Measurements from ENCODE around the gene GAGE12G.
"Not testable (repeated sequence)": the region's sequence is repeated elsewhere in the genome, so short reads cannot be mapped to it uniquely, and the experiment has no call there.

DNA sequence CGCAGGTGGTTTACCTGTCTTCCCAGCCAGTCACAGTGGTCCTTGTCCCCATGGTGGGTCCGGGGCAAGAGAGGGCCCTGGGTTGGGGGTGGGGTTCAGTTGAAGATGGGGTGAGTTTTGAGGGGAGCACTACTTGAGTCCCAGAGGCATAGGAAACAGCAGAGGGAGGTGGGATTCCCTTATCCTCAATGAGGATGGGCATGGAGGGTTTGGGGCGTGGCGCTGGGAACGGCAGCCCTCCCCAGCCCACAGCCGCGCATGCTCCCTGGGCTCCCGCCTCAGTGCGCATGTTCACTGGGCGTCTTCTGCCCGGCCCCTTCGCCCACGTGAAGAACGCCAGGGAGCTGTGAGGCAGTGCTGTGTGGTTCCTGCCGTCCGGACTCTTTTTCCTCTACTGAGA, 9.7 kb upstream of the GAGE12G start, which contains the start of gene GAGE12F:
- TF ChIP-seq RCOR1 (IDR thresholded peaks at IDR 0.05; ENCODE audit: insufficient replicate concordance, low read length); POLR2A (IDR thresholded peaks at IDR 0.05; ENCODE audit: low read depth, low read length); CHD1 (IDR thresholded peaks at IDR 0.05; ENCODE audit: low read depth, low read length): not testable (repeated sequence)
- TF ChIP-seq, protein P1, sequence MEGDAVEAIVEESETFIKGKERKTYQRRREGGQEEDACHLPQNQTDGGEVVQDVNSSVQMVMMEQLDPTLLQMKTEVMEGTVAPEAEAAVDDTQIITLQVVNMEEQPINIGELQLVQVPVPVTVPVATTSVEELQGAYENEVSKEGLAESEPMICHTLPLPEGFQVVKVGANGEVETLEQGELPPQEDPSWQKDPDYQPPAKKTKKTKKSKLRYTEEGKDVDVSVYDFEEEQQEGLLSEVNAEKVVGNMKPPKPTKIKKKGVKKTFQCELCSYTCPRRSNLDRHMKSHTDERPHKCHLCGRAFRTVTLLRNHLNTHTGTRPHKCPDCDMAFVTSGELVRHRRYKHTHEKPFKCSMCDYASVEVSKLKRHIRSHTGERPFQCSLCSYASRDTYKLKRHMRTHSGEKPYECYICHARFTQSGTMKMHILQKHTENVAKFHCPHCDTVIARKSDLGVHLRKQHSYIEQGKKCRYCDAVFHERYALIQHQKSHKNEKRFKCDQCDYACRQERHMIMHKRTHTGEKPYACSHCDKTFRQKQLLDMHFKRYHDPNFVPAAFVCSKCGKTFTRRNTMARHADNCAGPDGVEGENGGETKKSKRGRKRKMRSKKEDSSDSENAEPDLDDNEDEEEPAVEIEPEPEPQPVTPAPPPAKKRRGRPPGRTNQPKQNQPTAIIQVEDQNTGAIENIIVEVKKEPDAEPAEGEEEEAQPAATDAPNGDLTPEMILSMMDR (conservative IDR thresholded peaks at IDR 0.05; ENCODE audit: low read depth, low read length), result not testable (repeated sequence)
